ENCODE measurements around the gene GNS. TPM values are rescaled to one million over a fixed set of nuclear protein-coding genes. Genes with fewer than 3 reads are reported as not detected.

GNS gene
- total and polyA plus RNA-seq, 2 donors (not counting 3 experiments of a cell fraction or from before 2014, with no cell fraction given) = 107 to 142 TPM

- dilution Hi-C loops (cut with MboI; ENCODE audit: extremely low pct_ligation_motif_present, low sequenced_read_pairs) (no loop called here), intact Hi-C loops (cut with micrococcal nuclease) (no loop called here)
- BruUV-seq (replicated peaks) = no TSS peak
- no peaks in the 10 kb centered on the region for H4K20me1 ChIP-seq (replicated peaks; ENCODE audit: control insufficient read depth, extremely low read depth, insufficient read depth, low read length)
- H3K9me1 ChIP-seq (replicated peaks; ENCODE audit: control insufficient read depth, extremely low read depth, insufficient read depth, low read length) = no peaks in the 10 kb centered on the region
- no peaks in the 10 kb centered on the region for H3K27me3 ChIP-seq (ENCODE audit: control insufficient read depth in 2 of 2, insufficient read depth in 2 of 2, low read length in 2 of 2)
- H3K79me2 ChIP-seq (ENCODE audit: control insufficient read depth, insufficient read depth, low read length) = no peaks in the 10 kb centered on the region
- no peak overlapping the region for H3K4me2 ChIP-seq (ENCODE audit: insufficient read depth, low read length)
- H3K36me3 ChIP-seq (ENCODE audit: control insufficient read depth in 2 of 2, extremely low read depth in 1 of 2, insufficient read depth in 2 of 2, low read length in 2 of 2) = peaks cover 8 to 30% of the 10 kb centered on the region in 2 experiments
- no peak overlapping the region for H3K9ac ChIP-seq (replicated peaks; ENCODE audit: extremely low read depth, insufficient read depth, low read length)
- DNase-seq (ENCODE audit: low read depth, low spot score) = no peak
- no peaks in the 10 kb centered on the region for H3K4me1 ChIP-seq (ENCODE audit: control insufficient read depth, extremely low read depth, insufficient read depth, low read length)
- H3K27ac ChIP-seq (ENCODE audit: insufficient read depth, low read depth, low read length) = no peak overlapping the region
- H3K9me3 ChIP-seq (replicated peaks; ENCODE audit: control insufficient read depth, insufficient read depth, low read length) = no peaks in the 10 kb centered on the region
- TF ChIP-seq MAX (IDR thresholded peaks at IDR 0.05; ENCODE audit: insufficient read depth, insufficient read length) (no peak), POLR2A (IDR thresholded peaks at IDR 0.05; ENCODE audit: low read depth, low read length) (no peak), FOS (IDR thresholded peaks at IDR 0.05; ENCODE audit: borderline replicate concordance, insufficient read depth, low read length) (no peak), JUN (IDR thresholded peaks at IDR 0.05; ENCODE audit: borderline replicate concordance, insufficient read depth, insufficient read length, low read depth) (no peak), GATA2 (IDR thresholded peaks at IDR 0.05; ENCODE audit: insufficient read depth, insufficient read length, low read depth, low read length) (no peak), CTCF (IDR thresholded peaks at IDR 0.05; ENCODE audit: extremely low read depth in 1 of 2, insufficient read depth in 1 of 2, low read depth in 1 of 2, low read length in 2 of 2) (no peak), EZH2 (IDR thresholded peaks at IDR 0.05; ENCODE audit: borderline replicate concordance, low read depth, low read length, severe bottlenecking) (no peak), POLR2AphosphoS5 (IDR thresholded peaks at IDR 0.05; ENCODE audit: insufficient read depth, low read depth, low read length) (no peak), MYC (IDR thresholded peaks at IDR 0.05; ENCODE audit: low read depth, low read length) (no peak)
- FAIRE-seq = no peak
- ChIA-PET POLR2A (no interaction called here), CTCF (no interaction called here)
- no peak overlapping the region for H2AFZ ChIP-seq (ENCODE audit: low read depth, low read length)
- H3K4me3 ChIP-seq (replicated peaks in 1 of 3; ENCODE audit: insufficient read depth in 1 of 3, low read depth in 1 of 3, low read length in 3 of 3) = no peak overlapping the region
These were observed 38.3 kb downstream of the GNS start for GRCh38 chr12:64720884-64721283.

All from endothelial cell of umbilical vein (primary cell).